ENCODE measurements around the gene CRACDL.

DNA sequence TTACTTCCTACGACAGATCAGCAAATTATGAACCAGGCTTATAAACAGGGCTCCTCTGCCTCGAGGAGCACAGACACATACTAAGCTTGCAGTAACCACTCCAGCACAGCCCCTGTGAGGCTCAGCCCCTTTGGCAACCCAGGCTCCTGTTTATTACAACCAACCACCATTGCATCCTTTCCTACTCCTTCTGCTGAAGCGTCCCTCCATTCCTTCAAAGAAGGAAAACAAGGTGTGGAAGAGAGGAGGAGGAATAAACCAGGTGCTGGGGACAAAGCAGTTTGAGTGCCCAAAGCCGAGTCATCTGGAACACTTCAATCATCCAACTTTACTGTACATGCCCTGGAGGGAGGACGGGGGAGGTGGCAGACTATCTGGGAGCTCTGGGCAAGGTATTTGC is 117.9 kb downstream of the CRACDL start:
- TF ChIP-seq, protein P1, sequence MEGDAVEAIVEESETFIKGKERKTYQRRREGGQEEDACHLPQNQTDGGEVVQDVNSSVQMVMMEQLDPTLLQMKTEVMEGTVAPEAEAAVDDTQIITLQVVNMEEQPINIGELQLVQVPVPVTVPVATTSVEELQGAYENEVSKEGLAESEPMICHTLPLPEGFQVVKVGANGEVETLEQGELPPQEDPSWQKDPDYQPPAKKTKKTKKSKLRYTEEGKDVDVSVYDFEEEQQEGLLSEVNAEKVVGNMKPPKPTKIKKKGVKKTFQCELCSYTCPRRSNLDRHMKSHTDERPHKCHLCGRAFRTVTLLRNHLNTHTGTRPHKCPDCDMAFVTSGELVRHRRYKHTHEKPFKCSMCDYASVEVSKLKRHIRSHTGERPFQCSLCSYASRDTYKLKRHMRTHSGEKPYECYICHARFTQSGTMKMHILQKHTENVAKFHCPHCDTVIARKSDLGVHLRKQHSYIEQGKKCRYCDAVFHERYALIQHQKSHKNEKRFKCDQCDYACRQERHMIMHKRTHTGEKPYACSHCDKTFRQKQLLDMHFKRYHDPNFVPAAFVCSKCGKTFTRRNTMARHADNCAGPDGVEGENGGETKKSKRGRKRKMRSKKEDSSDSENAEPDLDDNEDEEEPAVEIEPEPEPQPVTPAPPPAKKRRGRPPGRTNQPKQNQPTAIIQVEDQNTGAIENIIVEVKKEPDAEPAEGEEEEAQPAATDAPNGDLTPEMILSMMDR (IDR thresholded peaks at IDR 0.05), result no peak
- TF ChIP-seq POLR2A (IDR thresholded peaks at IDR 0.05), result no peak
- TF ChIP-seq POLR2AphosphoS5 (IDR thresholded peaks at IDR 0.05), result no peak

Measured in prostate gland (tissue), 2 donors.